GM21723 (cell line): ENCODE data around the gene HDAC4.

Experiments
- ATAC-seq: cut with Tn5 transposase; IDR thresholded peaks from one replicate; pipeline ENCODE4 v1.9.1; 2021; ENCODE audit warnings: mild to moderate bottlenecking, moderate library complexity; ENCODE audit not compliant: unreplicated experiment

Gene HDAC4

GRCh38 chr2:239162141-239162821, 238.5 kb downstream of the HDAC4 start:
- ATAC-seq: no peak

- no peak for ATAC-seq
Measured at GRCh38 chr2:239161711-239162140, 239.1 kb downstream of the HDAC4 start.

GRCh38 chr2:239160226-239161143, 240.3 kb downstream of the HDAC4 start:
- ATAC-seq: no peak

- ATAC-seq: no peak
Measured at GRCh38 chr2:239159476-239159911, 241.3 kb downstream of the HDAC4 start.

- ATAC-seq: no peak
Measured at GRCh38 chr2:239158641-239159475, 242.0 kb downstream of the HDAC4 start.

- no peak for ATAC-seq
Measured at GRCh38 chr2:239157771-239158170, 243.0 kb downstream of the HDAC4 start.

- ATAC-seq: no peak
Measured at GRCh38 chr2:239157269-239157668, 243.6 kb downstream of the HDAC4 start.

GRCh38 chr2:239156516-239157265, 244.1 kb downstream of the HDAC4 start:
- ATAC-seq: no peak

GRCh38 chr2:239155806-239156480, 244.9 kb downstream of the HDAC4 start:
- ATAC-seq: no peak

GRCh38 chr2:239154971-239155805, 245.6 kb downstream of the HDAC4 start:
- no peak for ATAC-seq

- no peak for ATAC-seq
Measured at GRCh38 chr2:239153806-239154591, 246.8 kb downstream of the HDAC4 start.

- no peak for ATAC-seq
Measured at GRCh38 chr2:239152916-239153305, 247.9 kb downstream of the HDAC4 start.

- no peak for ATAC-seq
Measured at GRCh38 chr2:239152239-239152915, 248.4 kb downstream of the HDAC4 start.

- no peak for ATAC-seq
Measured at GRCh38 chr2:239151201-239152131, 249.4 kb downstream of the HDAC4 start.

- ATAC-seq: no peak
Measured at GRCh38 chr2:239150125-239151011, 250.5 kb downstream of the HDAC4 start.

GRCh38 chr2:239149501-239149900, 251.3 kb downstream of the HDAC4 start:
- ATAC-seq: no peak
